ENCODE measurements around the gene NRIP3. TPM values are rescaled to one million over a fixed set of nuclear protein-coding genes. Genes with fewer than 3 reads are reported as not detected.

NRIP3 gene
- total RNA-seq = 1.3 TPM

DNA sequence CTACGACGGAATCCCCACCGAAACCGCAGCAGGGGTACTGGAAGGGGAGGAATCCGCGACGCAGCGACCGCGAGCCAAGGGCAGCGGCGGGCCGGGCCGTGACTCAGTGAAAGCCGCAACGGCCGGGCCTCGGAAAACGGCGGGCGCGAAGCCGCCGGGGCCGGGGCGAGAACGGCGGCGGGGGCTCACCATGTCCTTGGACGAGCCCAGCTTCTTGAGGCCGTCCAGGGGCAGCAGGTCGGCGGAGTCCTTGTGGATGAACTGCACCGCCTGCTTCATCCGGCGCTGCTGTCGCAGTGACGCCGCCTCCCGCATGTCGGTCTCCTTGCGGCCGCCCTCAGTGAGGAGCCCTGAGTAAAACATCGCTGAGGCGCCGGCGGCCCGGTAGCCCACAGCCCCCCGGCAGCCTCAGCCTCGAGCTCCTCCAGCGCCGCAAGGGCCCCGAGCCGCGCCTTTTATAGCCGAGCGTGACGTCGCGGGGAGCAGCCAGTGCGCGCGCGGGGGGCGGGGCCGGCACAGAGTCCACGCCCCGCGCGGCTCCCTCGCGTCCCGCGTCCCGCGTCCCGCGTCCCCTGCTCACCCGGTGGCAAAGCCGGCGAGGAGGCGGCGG is at the start of gene NRIP3:
Gene NRIP3 (minus strand): TSS at position 429 of the 610 bp plus-strand sequence. CDS start 66 bp downstream, at position 363.

DNA sequence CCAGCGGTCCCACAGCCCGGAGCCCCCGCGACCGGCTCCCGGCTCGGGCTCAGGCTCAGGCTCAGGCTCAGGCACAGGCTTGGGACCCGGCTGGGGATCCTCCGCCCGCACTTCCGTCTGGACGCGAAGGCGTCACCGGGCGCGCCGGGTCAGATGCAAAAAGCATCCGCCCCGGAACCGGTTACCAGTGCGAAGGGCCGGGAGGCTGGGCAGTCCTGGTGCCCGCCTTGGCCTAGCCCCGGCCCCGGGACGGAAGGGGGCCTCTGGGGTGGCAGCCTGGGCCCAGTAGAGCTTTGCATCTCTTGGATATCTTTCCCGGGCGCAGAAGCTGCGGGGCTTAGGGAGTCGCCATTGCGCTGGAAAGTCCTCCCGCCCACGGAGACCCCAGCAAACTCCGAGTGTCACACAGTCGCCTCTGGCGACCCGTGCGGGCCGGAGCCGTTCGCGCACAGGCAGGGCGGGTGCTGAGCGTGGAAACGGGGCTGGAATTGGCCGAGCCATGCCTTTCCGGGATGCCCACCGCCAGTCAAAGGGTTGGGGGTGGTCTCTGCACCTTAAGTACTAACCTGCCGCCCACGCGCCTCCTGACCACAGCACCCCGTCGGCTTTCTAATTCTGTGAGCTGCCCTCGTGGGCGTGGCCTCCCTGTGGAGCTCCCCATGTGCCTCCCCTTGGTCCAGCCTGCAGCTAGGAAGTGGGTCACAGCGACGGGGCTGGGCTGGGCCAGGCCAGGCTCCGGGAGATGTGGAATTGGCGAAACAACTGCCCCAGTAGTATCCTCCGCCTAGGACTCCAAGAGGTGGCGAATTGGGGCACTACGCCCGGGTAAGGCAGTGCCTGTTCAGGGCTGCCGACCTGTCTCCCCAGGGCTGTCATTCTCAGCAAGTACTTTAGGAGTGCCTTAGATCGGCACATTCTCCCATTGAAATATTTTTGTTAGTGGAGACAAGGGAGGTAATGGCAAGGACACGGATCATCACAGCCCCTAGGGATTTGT is 39.2 kb downstream of the NRIP3 start, which contains the start of gene TMEM9B:
Gene TMEM9B (minus strand): TSS at position 119 of the 997 bp plus-strand sequence. CDS start 129 bp downstream, outside the sequence.

DNA sequence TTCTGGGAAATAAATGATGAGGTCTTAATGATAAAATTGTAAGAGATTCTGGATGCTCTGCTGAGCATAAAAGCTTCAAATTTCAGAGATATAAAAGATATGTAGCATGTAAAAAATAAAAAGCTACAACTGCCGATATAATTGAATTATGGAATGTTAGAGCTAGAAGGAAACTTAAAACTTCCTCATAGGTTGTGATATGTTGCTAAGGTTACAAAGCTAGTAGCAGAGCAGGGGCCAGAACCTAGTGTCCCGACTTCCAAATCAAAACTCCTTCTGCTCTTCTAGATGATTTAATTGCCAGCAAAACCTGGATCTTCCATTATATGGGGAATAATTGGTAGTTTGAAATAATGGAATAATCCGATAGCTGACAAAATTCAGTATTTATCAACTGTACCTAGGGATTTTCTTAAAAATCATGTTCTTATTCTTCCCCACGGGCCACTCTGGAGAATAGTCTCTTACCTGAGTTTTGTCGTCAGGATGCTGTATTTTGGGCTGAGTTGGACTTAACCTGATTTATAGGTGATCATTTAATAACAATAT is 61.2 kb downstream of the NRIP3 start, which contains the start of gene ASCL3:
Gene ASCL3 (minus strand): TSS at position 499 of the 549 bp plus-strand sequence. CDS start 4,855 bp downstream, outside the sequence.

DNA sequence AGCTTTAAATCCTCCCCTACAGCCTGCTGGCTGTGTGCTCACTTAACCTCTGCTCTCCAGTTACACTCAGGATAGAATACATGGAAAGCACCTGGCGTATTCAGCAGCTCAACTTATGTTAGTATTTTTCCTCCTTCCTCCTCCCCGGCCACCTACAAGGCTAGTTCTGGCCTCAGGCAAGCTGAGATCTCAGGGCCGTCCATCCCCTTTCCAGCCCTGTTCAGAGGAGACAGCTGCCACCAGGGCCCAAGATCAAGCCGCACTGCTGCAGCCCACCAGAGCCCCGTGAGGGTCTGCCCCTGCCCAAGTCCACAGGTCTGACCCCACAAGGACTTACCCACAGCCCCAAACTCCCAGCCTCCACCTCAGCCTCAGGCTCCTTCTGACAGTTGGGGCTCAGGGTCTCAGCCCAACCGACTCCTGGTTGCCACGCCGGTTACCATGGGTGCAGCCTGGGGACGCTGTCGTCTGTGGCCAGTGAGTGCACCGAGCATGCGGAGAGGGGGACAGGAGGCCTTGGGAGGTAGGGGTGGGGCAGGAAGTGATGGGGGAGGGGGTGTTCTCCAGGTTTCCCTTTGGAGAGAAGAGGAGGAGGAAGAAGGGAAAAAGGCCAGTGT is 71.1 kb downstream of the NRIP3 start, which contains the start of gene C11orf16:
Gene C11orf16 (minus strand): TSS at position 384 of the 617 bp plus-strand sequence. CDS start 639 bp downstream, outside the sequence.

Small RNA genes lying within 50 kb of the gene (small RNA-seq; reads per million reads assigned to genes)
- not detected for gene RF00019 (ENCODE audit: low replicate concordance)

Other genes with a start within 250 kb of the NRIP3 start
- gene AKIP1, start 92.8 kb downstream of the NRIP3 start, total RNA-seq = 19.4 TPM
- 0.47 TPM for gene C11orf16, start 71.1 kb downstream of the NRIP3 start, total RNA-seq
- gene ASCL3, start 61.0 kb downstream of the NRIP3 start, total RNA-seq = not detected
- gene TMEM9B, start 39.6 kb downstream of the NRIP3 start, total RNA-seq = 34.9 TPM
- 13.6 TPM for gene SCUBE2, start 87.6 kb upstream of the NRIP3 start, total RNA-seq